Colon (tissue), 2 donors: ENCODE results near the gene NALCN.

Experiments used
- FAIRE-seq: peaks from 2 replicates; lab custom pipeline; 2012; peaks lifted over from hg19 to GRCh38; lab: Jason Lieb, UNC
- donor health status: control.
- donor health status: control.

The NALCN gene

GRCh38 chr13:101415358-101416174 lies 742 bp downstream of the NALCN start:
- FAIRE-seq = no peak

- no peak for FAIRE-seq
Measured at GRCh38 chr13:101412076-101412475, 4.2 kb downstream of the NALCN start.

DNA sequence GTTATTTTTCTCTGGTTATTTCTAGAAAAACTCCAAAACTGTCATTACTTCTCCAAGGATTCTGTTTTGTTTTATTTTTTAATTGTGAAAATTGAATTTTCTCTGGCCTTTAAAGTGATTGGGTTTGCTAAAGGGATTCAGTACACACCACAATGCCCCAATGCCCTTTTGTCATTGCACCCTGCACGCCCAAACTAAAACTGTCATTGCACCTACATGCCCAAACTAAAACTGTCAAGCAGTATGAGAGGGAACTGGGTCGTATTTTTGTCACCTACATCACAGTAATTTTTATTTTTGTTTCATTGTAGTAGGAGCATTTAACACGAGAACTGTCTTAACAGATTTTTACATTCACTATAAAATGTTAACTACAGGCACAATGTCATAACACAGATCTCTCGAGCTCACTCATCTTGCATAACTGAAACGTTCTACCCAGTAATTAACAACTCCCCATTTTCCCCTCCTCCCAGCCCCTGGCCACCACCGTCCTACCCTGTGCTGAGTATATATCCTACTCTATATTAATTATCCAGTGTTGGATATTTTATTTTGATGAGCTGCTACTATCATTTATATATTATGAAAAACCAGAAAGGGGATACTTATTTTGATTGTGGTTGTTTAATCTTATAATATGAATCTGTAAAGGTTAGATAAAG lies 7.2 kb downstream of the NALCN start:
- no peak for FAIRE-seq

DNA sequence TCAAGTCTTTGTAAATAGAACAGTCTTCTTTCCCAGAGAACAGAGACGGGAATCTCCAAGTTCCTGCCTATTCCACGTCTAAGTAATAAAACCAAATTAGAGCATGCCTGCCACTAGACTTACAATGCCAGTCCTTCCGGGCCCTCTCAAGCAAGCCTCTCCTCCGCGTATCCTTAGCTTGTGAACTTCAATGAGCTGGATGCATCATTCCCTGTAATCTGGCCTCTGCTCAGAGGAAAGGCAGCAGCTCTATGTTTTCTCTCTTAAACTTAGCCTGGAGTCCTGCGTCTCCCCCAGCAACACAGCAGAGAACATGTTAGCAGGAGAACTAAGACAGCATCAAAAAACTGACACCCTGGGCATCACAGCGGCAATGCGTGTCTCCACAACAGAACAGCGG lies 8.2 kb downstream of the NALCN start:
- FAIRE-seq = no peak

DNA sequence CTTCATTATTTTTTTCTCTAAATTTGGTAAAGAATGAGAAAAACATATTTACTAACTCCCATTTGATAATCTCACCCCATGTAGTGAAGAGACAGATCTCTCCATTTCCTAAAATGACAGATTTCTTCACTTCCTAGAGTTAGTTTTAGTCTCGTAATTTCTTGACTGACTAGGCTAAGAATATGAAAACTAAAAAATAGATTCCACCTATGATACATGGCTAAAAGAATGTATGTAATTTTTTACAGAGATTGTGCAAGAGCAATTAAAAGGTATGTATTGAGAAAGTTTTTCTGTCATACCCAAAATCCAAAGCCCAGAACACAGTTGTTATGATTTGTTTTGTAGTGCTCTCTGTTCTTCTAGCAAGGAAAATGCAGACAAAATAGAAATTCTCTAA lies 9.5 kb downstream of the NALCN start:
- FAIRE-seq = no peak

DNA sequence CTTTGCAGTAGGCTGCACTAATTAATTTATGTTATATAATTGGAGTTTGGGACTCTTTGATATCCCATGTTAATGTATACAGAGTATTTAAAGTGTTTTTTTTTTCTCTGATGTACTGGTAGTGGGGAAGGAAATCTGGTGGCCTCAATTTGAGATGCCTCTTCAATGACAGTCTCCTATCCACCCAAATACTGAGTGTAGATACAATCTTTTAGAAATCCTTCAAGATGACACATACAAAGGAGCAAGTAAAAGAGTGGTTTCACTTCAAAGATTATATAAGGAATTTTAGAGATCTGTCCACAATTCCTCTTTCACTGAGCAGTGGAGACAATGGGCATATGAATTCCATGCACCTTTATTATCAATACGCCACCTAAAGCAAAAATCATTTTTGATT lies 15.1 kb downstream of the NALCN start:
- no peak for FAIRE-seq

GRCh38 chr13:101399365-101399764 lies 16.9 kb downstream of the NALCN start:
- FAIRE-seq = no peak

DNA sequence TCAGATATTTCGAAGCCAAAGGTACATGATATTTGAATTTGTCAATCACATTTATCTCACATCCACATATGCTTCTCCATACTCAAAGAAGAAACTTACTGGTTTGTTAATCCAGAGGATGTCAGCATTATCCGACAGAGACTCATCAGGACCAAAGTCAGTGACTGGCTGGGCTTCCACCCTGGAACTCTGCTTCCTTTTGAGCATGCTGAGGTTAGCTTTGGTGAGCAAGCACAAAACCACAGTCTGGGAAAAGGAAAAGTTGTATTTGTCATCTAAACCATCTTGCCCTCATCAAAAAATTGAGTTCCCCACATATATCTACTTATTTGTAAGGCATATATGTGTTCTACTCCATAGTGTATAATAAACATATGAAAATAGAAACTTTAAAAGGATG lies 17.4 kb downstream of the NALCN start:
- no peak for FAIRE-seq

GRCh38 chr13:101398191-101398590 lies 18.1 kb downstream of the NALCN start:
- no peak for FAIRE-seq

DNA sequence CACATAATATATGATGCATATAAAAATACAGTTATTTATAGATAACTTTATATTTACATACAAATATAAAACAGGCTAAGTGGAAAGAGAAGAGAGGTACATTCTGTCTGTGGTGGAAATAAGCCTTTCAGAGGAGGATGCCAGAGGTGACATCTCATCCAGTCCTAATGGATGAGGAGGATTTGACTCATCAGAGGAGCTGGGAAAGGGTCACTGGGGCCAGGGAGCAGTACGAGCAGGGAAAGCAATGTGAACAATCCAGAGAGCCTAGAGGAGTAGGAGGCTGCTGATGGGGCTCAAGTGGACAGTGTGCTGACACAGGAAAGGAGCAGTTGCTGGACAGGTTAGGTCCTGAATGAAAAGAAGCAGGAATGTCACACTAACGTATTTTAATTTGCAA lies 18.6 kb downstream of the NALCN start:
- FAIRE-seq = no peak

DNA sequence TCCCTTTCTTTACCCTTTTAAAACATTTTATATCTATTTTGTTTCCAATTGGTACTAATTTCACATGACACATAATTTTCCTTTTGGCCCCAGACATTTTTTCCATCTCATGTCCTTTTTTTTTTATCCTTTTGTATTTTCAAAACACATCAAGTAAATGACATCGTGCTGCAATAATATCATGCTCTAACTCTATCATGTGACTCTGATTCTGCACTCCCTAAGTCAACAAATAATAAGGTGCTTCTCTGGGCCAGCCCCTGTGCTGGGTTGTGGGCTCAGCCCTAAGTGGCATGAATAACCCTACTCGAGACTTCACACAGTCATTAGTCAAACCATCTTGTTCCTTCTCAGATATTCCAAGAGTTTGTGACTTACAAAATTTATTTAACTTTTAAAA lies 21.7 kb downstream of the NALCN start:
- FAIRE-seq = no peak

- FAIRE-seq = no peak
Measured at GRCh38 chr13:101393140-101393539, 23.2 kb downstream of the NALCN start.

DNA sequence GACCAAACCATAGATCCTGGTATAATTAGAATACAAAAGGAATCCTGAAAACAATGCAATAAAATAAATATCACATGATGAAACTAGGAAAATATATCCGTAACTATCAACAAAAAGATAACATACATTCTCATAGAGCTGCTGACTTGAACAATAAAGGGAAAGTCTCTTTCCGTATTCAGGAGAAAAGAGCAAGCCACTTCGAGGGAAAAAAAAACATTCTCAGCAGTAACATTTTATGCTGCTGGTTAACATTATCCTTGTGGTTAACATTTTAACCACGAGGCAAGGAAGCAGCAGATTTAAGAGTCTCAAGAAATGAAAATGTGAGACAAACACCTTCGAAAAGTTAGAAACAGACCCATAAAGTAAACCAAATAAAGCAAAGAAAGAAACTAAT lies 25.8 kb downstream of the NALCN start:
- no peak for FAIRE-seq

DNA sequence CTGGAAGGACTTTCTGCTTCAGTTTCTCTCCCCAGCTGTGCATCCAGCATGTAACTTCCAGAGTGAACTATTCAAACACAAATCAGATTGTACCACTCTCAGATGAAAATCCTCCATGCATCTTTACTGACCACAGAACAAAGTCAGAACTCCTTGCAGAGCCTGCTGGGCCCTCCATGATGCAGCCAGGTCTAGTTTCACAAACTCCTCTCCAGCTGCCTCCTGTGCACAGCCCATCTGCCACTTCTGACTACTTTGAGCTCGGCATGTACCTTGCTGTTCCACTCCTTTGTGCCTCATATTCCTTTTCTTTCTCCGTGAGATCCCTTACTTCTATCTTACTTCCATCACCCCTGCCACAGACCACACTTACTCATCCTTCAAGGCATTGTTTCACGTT lies 31.4 kb downstream of the NALCN start:
- FAIRE-seq = no peak

- FAIRE-seq = no peak
Measured at GRCh38 chr13:101383595-101383994, 32.7 kb downstream of the NALCN start.

DNA sequence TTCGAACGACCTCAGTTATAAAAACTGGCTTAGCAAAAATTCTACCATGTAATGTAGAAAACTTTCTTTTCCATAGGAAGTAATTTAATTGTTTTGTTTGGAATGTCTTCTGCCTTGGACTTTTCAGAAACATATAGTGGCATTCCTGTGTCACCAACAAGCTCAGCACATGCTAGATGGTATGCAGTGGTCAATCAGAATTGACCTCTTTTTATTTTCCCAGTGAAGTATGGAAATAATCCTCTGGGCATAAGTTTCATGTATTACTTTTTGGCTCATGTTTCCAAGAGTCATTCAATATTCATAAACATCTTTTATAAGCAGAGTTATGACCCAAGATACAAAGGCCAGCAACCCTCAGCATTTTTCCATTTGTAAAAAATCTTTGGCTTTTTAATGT lies 33.6 kb downstream of the NALCN start:
- no peak for FAIRE-seq

GRCh38 chr13:101382086-101382485 lies 34.2 kb downstream of the NALCN start:
- FAIRE-seq = no peak

DNA sequence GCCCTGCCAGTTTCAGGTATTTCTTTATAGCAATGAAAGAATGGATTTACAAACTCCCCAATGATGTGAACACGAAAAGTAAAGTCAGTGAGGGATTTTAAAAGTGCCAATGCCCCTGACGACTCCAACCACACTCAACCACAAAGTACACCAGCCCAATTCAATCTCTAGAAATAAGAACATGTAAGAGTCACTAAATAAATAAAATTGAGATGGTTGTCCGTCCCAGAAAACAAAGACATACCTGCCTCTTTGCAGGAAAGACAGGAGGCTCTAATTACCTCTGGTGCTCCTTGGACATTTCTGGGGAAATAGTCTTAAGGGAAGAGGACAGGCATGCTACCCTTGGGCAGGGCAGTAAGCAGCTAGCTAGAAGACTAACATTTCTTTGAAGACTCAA lies 55.8 kb downstream of the NALCN start:
- FAIRE-seq = no peak

GRCh38 chr13:101354895-101355294 lies 61.4 kb downstream of the NALCN start:
- FAIRE-seq = no peak

DNA sequence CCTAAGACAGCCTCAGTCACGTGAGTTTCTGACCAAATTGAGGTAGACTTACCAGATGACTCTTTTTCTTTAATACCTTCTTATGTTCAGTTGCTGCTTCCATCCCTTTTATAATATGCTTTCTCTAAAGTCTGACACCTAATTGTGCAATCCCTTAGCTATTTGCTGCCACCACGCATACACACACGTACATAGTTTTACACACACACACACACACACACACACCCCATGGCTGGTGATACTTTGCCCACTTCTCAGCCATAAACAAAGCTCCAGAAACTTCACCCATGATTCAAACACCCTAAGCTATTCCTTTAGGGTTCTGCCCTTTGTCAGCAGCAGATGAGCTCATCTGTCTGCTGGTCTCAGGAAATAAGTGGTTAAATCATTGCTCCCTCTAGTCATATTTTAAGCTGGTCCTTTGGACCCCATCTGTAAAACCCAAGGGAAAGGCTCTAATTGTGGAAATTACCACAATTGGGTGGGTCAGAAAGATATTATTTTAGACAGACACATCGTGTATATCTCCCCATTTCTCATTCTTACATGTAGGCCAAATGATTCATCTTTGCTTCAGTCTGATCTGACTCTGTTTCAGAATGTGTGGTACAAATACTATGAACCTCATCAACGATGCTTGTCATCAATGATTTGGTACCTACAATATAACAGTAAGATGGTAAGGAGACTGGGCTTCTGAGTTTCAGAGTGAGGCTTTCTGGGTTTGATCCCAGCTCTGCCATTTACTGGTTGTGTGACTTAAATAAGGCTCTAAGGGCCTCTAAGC lies 69.2 kb downstream of the NALCN start:
- no peak for FAIRE-seq

DNA sequence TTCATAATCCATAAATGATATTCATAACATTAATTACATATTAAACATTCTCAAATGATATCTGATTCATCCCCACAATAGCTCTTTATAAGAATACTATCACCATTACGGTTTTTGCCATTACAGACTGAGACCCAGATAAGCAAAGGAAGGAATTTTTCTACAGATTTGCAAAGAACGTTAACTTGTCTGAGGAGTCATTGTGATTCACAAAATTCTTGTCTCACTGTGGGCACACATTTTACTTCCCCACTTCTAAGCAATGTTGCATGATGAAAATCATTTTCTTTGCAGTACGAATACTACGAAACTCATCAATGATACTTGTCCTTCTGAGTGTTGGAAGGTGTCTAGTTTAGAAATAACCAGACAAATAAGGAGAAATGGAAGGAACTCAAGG lies 70.1 kb downstream of the NALCN start:
- FAIRE-seq = no peak

GRCh38 chr13:101343128-101343787 lies 73.0 kb downstream of the NALCN start:
- no peak for FAIRE-seq

DNA sequence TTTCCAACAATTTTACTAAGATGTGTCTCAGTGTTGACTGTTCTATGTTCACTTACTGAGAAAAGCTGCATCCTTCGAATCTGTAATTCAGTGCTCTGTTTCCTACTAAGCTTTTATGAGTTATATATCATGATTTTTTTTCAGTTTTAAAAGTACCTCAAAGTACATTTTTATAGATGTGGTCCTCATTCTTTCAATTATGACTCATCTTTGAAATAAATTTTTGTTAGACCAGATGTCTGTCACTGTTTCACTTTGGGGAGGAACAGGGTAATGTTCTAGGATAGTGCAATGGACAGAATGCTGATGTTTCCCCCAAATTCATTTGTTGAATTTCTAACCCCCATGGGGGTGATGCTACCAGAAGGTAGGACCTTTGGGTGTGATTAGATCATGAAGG lies 74.8 kb downstream of the NALCN start:
- no peak for FAIRE-seq
